ENCODE data around the gene FOXE3.

DNA sequence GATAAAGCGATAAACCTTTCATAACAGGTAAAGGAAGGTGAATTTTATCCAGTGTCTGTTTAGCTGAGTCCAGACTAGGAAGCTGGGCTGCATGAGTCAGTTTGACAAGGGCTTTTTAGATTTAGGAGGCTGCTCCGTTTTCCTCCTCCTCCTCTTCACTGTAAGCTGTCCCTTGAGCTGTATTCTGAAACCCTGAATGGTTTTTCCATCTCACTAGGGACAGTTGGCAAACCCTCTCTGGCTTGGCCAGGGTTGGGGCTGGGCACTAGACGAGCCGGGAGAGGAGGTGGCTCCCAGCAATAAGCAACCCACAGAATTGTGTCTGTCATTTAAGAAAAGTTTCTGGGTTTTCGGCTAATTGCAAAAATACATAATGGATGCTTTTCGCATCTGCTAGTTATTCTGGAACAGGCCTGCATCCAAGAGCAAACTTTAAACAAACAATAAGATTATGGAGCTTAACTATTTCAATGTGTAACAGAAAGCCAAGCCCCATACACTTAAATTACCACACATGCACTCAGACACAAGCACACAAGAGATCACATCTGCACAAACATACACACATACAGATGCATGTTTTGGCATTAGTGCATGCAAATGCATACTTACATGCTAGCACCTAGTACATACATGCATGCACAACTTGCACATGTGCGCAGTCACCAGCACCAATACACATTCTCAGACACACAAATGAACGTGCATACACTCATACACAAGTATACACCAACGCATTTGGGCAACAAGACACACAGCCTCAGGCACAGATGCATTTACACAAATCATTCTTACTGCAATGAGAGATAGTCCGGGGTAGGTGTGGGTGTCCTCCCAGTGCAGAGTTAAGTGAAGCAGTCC lies 27.8 kb upstream of the FOXE3 start:
- TF ChIP-seq TAF1 (IDR thresholded peaks at IDR 0.05; ENCODE audit: borderline replicate concordance, insufficient read depth, low read length): no peak
- no peak for TF ChIP-seq SIN3A (IDR thresholded peaks at IDR 0.05; ENCODE audit: borderline replicate concordance, insufficient read depth, low read length)
- TF ChIP-seq, protein P1, sequence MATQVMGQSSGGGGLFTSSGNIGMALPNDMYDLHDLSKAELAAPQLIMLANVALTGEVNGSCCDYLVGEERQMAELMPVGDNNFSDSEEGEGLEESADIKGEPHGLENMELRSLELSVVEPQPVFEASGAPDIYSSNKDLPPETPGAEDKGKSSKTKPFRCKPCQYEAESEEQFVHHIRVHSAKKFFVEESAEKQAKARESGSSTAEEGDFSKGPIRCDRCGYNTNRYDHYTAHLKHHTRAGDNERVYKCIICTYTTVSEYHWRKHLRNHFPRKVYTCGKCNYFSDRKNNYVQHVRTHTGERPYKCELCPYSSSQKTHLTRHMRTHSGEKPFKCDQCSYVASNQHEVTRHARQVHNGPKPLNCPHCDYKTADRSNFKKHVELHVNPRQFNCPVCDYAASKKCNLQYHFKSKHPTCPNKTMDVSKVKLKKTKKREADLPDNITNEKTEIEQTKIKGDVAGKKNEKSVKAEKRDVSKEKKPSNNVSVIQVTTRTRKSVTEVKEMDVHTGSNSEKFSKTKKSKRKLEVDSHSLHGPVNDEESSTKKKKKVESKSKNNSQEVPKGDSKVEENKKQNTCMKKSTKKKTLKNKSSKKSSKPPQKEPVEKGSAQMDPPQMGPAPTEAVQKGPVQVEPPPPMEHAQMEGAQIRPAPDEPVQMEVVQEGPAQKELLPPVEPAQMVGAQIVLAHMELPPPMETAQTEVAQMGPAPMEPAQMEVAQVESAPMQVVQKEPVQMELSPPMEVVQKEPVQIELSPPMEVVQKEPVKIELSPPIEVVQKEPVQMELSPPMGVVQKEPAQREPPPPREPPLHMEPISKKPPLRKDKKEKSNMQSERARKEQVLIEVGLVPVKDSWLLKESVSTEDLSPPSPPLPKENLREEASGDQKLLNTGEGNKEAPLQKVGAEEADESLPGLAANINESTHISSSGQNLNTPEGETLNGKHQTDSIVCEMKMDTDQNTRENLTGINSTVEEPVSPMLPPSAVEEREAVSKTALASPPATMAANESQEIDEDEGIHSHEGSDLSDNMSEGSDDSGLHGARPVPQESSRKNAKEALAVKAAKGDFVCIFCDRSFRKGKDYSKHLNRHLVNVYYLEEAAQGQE (IDR thresholded peaks at IDR 0.05; ENCODE audit: insufficient read depth in 1 of 2, low read depth in 2 of 2, low read length in 2 of 2): no peak
- TF ChIP-seq POLR2AphosphoS5 (IDR thresholded peaks at IDR 0.05; ENCODE audit: low read depth, low read length): no peak
- no peak for TF ChIP-seq FOXP2 (optimal IDR thresholded peaks at IDR 0.05; ENCODE audit: borderline replicate concordance, extremely low read depth, extremely low read length, insufficient read depth)

Data from PFSK-1 (cell line).